Endothelial cell of umbilical vein (primary cell): ENCODE results near the gene FER.

Experiments
- EZH2 ChIP-seq: IDR thresholded peaks from 2 replicates; pipeline ENCODE4 v1.6.1; 2012; ENCODE audit warnings: borderline replicate concordance, low read depth, mild to moderate bottlenecking, moderate library complexity, low read length, inconsistent platforms; ENCODE audit not compliant: severe bottlenecking
- POLR2A ChIP-seq: IDR thresholded peaks from 2 replicates; pipeline ENCODE4 v1.6.1; 2012; ENCODE audit warnings: low read depth, mild to moderate bottlenecking, control low read depth, low read length
- POLR2AphosphoS5 ChIP-seq: IDR thresholded peaks from 2 replicates; pipeline ENCODE4 v1.6.1; 2012; ENCODE audit warnings: low read depth, mild to moderate bottlenecking, control low read depth, low read length, moderate library complexity; ENCODE audit not compliant: insufficient read depth
- TF ChIP-seq, protein P1 (sequence below), 2 donors: IDR thresholded peaks; 1 replicate in 1 of 2; 2 replicates in 1 of 2; pipeline ENCODE4 v1.5.1; 2011; ENCODE audit warnings: low read length in 2 of 2, mild to moderate bottlenecking in 2 of 2, moderate library complexity in 2 of 2, control low read depth in 1 of 2, inconsistent platforms in 1 of 2, low read depth in 1 of 2; ENCODE audit not compliant: insufficient read depth in 1 of 2; ENCODE audit errors: extremely low read depth in 1 of 2

DNA sequence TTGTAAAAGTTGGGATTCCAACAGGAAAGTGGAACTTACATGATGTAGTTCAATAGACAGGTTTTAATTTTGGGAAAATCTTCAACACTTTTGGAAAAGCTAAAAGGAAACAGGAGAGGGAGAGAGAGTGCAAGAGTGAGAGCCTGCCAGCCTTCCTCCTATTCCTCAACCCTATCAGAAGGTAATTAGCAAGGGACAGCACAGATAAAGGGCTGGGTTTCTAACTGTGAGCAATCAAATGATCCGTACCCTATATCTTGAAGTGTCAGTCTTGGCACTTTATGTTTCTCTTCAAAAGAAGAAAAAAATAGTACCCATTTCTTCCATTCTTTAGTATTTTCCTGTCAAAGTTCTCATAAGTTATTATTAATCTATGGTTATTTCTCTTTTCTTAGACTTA, 79.4 kb downstream of the FER start:
- TF ChIP-seq, protein P1, sequence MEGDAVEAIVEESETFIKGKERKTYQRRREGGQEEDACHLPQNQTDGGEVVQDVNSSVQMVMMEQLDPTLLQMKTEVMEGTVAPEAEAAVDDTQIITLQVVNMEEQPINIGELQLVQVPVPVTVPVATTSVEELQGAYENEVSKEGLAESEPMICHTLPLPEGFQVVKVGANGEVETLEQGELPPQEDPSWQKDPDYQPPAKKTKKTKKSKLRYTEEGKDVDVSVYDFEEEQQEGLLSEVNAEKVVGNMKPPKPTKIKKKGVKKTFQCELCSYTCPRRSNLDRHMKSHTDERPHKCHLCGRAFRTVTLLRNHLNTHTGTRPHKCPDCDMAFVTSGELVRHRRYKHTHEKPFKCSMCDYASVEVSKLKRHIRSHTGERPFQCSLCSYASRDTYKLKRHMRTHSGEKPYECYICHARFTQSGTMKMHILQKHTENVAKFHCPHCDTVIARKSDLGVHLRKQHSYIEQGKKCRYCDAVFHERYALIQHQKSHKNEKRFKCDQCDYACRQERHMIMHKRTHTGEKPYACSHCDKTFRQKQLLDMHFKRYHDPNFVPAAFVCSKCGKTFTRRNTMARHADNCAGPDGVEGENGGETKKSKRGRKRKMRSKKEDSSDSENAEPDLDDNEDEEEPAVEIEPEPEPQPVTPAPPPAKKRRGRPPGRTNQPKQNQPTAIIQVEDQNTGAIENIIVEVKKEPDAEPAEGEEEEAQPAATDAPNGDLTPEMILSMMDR (IDR thresholded peaks at IDR 0.05; ENCODE audit: extremely low read depth in 1 of 2, insufficient read depth in 1 of 2, low read depth in 1 of 2, low read length in 2 of 2) = no peak
- TF ChIP-seq POLR2AphosphoS5 = no peak
- TF ChIP-seq EZH2 = no peak
- no peak for TF ChIP-seq POLR2A
